H9 (cell line): ENCODE measurements around the gene ACSL6. TPM values are rescaled to one million over a fixed set of nuclear protein-coding genes. Genes with fewer than 3 reads are reported as not detected.

ENCODE experiments used
- DNase-seq: peaks from one replicate; pipeline ENCODE4 v3.0.0-alpha.2; 2017
- H2AFZ ChIP-seq: one replicate; pipeline ENCODE4 v1.6.1; 2013; ENCODE audit warnings: mild to moderate bottlenecking, low read length, control low read depth, moderate library complexity
- H2AK5ac ChIP-seq: 2 replicates; pipeline ENCODE4 v1.6.1; 2013; ENCODE audit warnings: low read length, control low read depth, mixed read lengths; ENCODE audit not compliant: insufficient read length
- H2BK120ac ChIP-seq: one replicate; pipeline ENCODE4 v1.6.1; 2013; ENCODE audit warnings: low read depth, mild to moderate bottlenecking, low read length, control low read depth, inconsistent platforms; ENCODE audit not compliant: poor library complexity, severe bottlenecking
- H2BK12ac ChIP-seq: 2 replicates; pipeline ENCODE4 v1.6.1; 2013; ENCODE audit warnings: low read length, control low read depth, mixed read lengths, low read depth; ENCODE audit not compliant: insufficient read length
- H2BK15ac ChIP-seq: 2 replicates; pipeline ENCODE4 v1.6.1; 2013; ENCODE audit warnings: low read depth, low read length, control low read depth
- H2BK20ac ChIP-seq: one replicate; pipeline ENCODE4 v1.6.1; 2013; ENCODE audit warnings: low read depth, mild to moderate bottlenecking, low read length, control low read depth, inconsistent platforms; ENCODE audit not compliant: poor library complexity, severe bottlenecking
- H2BK5ac ChIP-seq: 2 replicates; pipeline ENCODE4 v1.6.1; 2013; ENCODE audit warnings: low read length, control low read depth, mixed read lengths; ENCODE audit not compliant: insufficient read length
- H3K14ac ChIP-seq: 2 replicates; pipeline ENCODE4 v1.6.1; 2013; ENCODE audit warnings: low read length, control low read depth; ENCODE audit not compliant: insufficient read depth
- H3K18ac ChIP-seq: 2 replicates; pipeline ENCODE4 v1.6.1; 2013; ENCODE audit warnings: low read depth, mild to moderate bottlenecking, mixed read lengths, low read length, control low read depth; ENCODE audit not compliant: insufficient read length
- H3K23ac ChIP-seq: 2 replicates; pipeline ENCODE4 v1.6.1; 2013; ENCODE audit warnings: low read length, control low read depth, mixed read lengths, low read depth; ENCODE audit not compliant: insufficient read length
- H3K23me2 ChIP-seq: 2 replicates; pipeline ENCODE4 v1.6.1; 2013; ENCODE audit warnings: low read depth, mild to moderate bottlenecking, mixed read lengths, low read length, control low read depth; ENCODE audit not compliant: insufficient read length, poor library complexity, severe bottlenecking
- H3K27ac ChIP-seq: 2 replicates; pipeline ENCODE4 v1.5.1; 2013; ENCODE audit warnings: low read length, control low read depth, mixed read lengths, low read depth; ENCODE audit not compliant: insufficient read length
- H3K27me3 ChIP-seq: 2 replicates; pipeline ENCODE4 v1.6.1; 2013; ENCODE audit warnings: low read length, control low read depth, inconsistent platforms; ENCODE audit not compliant: insufficient read depth
- H3K4ac ChIP-seq: 2 replicates; pipeline ENCODE4 v1.6.1; 2013; ENCODE audit warnings: low read depth, mild to moderate bottlenecking, control low read depth, inconsistent platforms, low read length, moderate library complexity
- H3K4me1 ChIP-seq: 2 replicates; pipeline ENCODE4 v1.6.1; 2013; ENCODE audit warnings: low read length, control low read depth, inconsistent platforms; ENCODE audit not compliant: insufficient read depth
- H3K4me2 ChIP-seq: 2 replicates; pipeline ENCODE4 v1.6.1; 2013; ENCODE audit warnings: low read length, control low read depth, mixed read lengths; ENCODE audit not compliant: insufficient read length, insufficient read depth
- H3K56ac ChIP-seq: 2 replicates; pipeline ENCODE4 v1.6.1; 2013; ENCODE audit warnings: low read depth, mild to moderate bottlenecking, mixed read lengths, low read length, control low read depth; ENCODE audit not compliant: insufficient read length
- H3K79me1 ChIP-seq: 2 replicates; pipeline ENCODE4 v1.6.1; 2013; ENCODE audit warnings: low read depth, mild to moderate bottlenecking, moderate library complexity, low read length, control low read depth, inconsistent platforms; ENCODE audit not compliant: insufficient read depth, poor library complexity, severe bottlenecking
- H3K79me2 ChIP-seq: 2 replicates; pipeline ENCODE4 v1.6.1; 2013; ENCODE audit warnings: low read length, control low read depth, inconsistent platforms; ENCODE audit not compliant: insufficient read depth
- H3K9ac ChIP-seq: 2 replicates; pipeline ENCODE4 v1.6.1; 2013; ENCODE audit warnings: low read length, control low read depth, mixed read lengths; ENCODE audit not compliant: insufficient read length; ENCODE audit errors: extremely low read depth
- H3K9me3 ChIP-seq: one replicate; pipeline ENCODE4 v1.6.1; 2013; ENCODE audit warnings: low read depth, low read length, inconsistent platforms; ENCODE audit not compliant: control insufficient read depth
- H3T11ph ChIP-seq: one replicate; pipeline ENCODE4 v1.6.1; 2013; ENCODE audit warnings: mild to moderate bottlenecking, low read length, control low read depth, inconsistent platforms
- H4K20me1 ChIP-seq: one replicate; pipeline ENCODE4 v1.6.1; 2013; ENCODE audit not compliant: control insufficient read depth, insufficient read length, insufficient read depth
- H4K5ac ChIP-seq: 2 replicates; pipeline ENCODE4 v1.6.1; 2013; ENCODE audit warnings: low read depth, mild to moderate bottlenecking, mixed read lengths, low read length, control low read depth; ENCODE audit not compliant: insufficient read length
- H4K8ac ChIP-seq: replicated peaks from 2 replicates; pipeline ENCODE4 v1.6.1; 2013; ENCODE audit warnings: low read length, control low read depth, mixed read lengths, low read depth; ENCODE audit not compliant: insufficient read length
- H4K91ac ChIP-seq: 2 replicates; pipeline ENCODE4 v1.6.1; 2013; ENCODE audit warnings: low read depth, mild to moderate bottlenecking, moderate library complexity, mixed read lengths, low read length, control low read depth; ENCODE audit not compliant: insufficient read length
- H3K27ac Mint-ChIP-seq, 3 experiments: 2 replicates in 2 of 3; 3 replicates in 1 of 3; pipeline ENCODE4 v1.8.0; 2020 to 2021; ENCODE audit warnings: mixed read lengths in 3 of 3, mild to moderate bottlenecking in 1 of 3, moderate library complexity in 1 of 3
- H3K27me3 Mint-ChIP-seq: 2 replicates; pipeline ENCODE4 v1.8.0; 2021; ENCODE audit warnings: low read depth, mild to moderate bottlenecking, moderate library complexity, mixed read lengths
- H3K36me3 Mint-ChIP-seq, 3 experiments: 2 replicates in 2 of 3; 3 replicates in 1 of 3; pipeline ENCODE4 v1.8.0; 2020 to 2021; ENCODE audit warnings: low read depth in 3 of 3, mixed read lengths in 3 of 3; ENCODE audit not compliant: insufficient read depth in 1 of 3
- H3K4me1 Mint-ChIP-seq, 2 experiments: 2 replicates each; pipeline ENCODE4 v1.8.0; 2020; ENCODE audit warnings: mixed read lengths in 2 of 2
- H3K4me3 Mint-ChIP-seq, 2 experiments: 2 replicates in 1 of 2; 3 replicates in 1 of 2; pipeline ENCODE4 v1.8.0; 2020 to 2021; ENCODE audit warnings: mild to moderate bottlenecking in 2 of 2, mixed read lengths in 2 of 2, moderate library complexity in 1 of 2
- H3K9me3 Mint-ChIP-seq, 2 experiments: 2 replicates in 1 of 2; 3 replicates in 1 of 2; pipeline ENCODE4 v1.8.0; 2020; ENCODE audit warnings: mild to moderate bottlenecking in 2 of 2, mixed read lengths in 2 of 2, moderate library complexity in 1 of 2
- WGBS: extraction: QIAGEN DNeasy Blood & Tissue Kit; methylation state at CpG from one replicate; pipeline ENCODE4 v1.1.7; 2013; ENCODE audit warnings: missing lambda C conversion rate, low lambda C conversion rate, mixed read lengths; ENCODE audit not compliant: insufficient read length; ENCODE audit errors: extremely low coverage; 5-methylcytosine and 5-hydroxymethylcytosine counted together
- total RNA-seq: library from RNA; stranded (reverse); gene quantifications from 2 replicates; pipeline ENCODE4 v1.2.1, GENCODE V29; 2021
- TF ChIP-seq, protein P1 (sequence below): fragments of 200-600 bp; sonication (generic); conservative IDR thresholded peaks from 3 replicates; pipeline ENCODE4 v1.8.0; 2021; ENCODE audit warnings: antibody characterized with exemption, mild to moderate bottlenecking

Gene ACSL6
- total RNA-seq, 1 experiment from 2014 or later = 1.6 TPM

- H3K9ac ChIP-seq = no peak overlapping the region
- H3K56ac ChIP-seq = no peak overlapping the region
- Mint-ChIP-seq H3K36me3 (no peaks in the 10 kb centered on the region), H3K4me3 (no peak overlapping the region), H3K27ac (no peak overlapping the region), H3K9me3 (no peaks in the 10 kb centered on the region), H3K27me3 (peaks cover 4% of the 10 kb centered on the region; the same call in 1 of the 2 replicates), H3K4me1 (peaks cover 0 to 6% of the 10 kb centered on the region in 2 experiments; a peak in 2 of 4 replicates)
- no peak overlapping the region for H2BK12ac ChIP-seq
- H3K27me3 ChIP-seq = no peaks in the 10 kb centered on the region
- no peak overlapping the region for H3K18ac ChIP-seq
- H2BK120ac ChIP-seq = no peak overlapping the region
- H3K14ac ChIP-seq = no peak overlapping the region
- H3K4me2 ChIP-seq = no peak overlapping the region
- WGBS = no CpG with 5 or more reads among the region's 6 CpGs
- no peaks in the 10 kb centered on the region for H3K4me1 ChIP-seq
- no peak for DNase-seq
- no peak overlapping the region for H3K23ac ChIP-seq
- H3K9me3 ChIP-seq = no peaks in the 10 kb centered on the region
- no peaks in the 10 kb centered on the region for H4K20me1 ChIP-seq
- H2BK15ac ChIP-seq = no peak overlapping the region
- H3K79me1 ChIP-seq = no peaks in the 10 kb centered on the region
- H3K4ac ChIP-seq = no peak overlapping the region
- TF ChIP-seq, protein P1, sequence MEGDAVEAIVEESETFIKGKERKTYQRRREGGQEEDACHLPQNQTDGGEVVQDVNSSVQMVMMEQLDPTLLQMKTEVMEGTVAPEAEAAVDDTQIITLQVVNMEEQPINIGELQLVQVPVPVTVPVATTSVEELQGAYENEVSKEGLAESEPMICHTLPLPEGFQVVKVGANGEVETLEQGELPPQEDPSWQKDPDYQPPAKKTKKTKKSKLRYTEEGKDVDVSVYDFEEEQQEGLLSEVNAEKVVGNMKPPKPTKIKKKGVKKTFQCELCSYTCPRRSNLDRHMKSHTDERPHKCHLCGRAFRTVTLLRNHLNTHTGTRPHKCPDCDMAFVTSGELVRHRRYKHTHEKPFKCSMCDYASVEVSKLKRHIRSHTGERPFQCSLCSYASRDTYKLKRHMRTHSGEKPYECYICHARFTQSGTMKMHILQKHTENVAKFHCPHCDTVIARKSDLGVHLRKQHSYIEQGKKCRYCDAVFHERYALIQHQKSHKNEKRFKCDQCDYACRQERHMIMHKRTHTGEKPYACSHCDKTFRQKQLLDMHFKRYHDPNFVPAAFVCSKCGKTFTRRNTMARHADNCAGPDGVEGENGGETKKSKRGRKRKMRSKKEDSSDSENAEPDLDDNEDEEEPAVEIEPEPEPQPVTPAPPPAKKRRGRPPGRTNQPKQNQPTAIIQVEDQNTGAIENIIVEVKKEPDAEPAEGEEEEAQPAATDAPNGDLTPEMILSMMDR = no peak
- no peak overlapping the region for H2AK5ac ChIP-seq
- no peak overlapping the region for H2AFZ ChIP-seq
- H4K5ac ChIP-seq = no peak overlapping the region
- H3K79me2 ChIP-seq = no peaks in the 10 kb centered on the region
- no peak overlapping the region for H4K91ac ChIP-seq
- H2BK20ac ChIP-seq = no peak overlapping the region
- H3K23me2 ChIP-seq = no peaks in the 10 kb centered on the region
- H4K8ac ChIP-seq = no peak overlapping the region
- H3K27ac ChIP-seq = no peak overlapping the region
- no peak overlapping the region for H2BK5ac ChIP-seq
- H3T11ph ChIP-seq = no peak overlapping the region
Observed at GRCh38 chr5:132020568-132021339, 9.3 kb upstream of the ACSL6 start.
